ENCODE data around the gene PSMG3.
A peak's percentile ranks its signal among the peaks of the same experiment; 100 is the strongest.

DNA sequence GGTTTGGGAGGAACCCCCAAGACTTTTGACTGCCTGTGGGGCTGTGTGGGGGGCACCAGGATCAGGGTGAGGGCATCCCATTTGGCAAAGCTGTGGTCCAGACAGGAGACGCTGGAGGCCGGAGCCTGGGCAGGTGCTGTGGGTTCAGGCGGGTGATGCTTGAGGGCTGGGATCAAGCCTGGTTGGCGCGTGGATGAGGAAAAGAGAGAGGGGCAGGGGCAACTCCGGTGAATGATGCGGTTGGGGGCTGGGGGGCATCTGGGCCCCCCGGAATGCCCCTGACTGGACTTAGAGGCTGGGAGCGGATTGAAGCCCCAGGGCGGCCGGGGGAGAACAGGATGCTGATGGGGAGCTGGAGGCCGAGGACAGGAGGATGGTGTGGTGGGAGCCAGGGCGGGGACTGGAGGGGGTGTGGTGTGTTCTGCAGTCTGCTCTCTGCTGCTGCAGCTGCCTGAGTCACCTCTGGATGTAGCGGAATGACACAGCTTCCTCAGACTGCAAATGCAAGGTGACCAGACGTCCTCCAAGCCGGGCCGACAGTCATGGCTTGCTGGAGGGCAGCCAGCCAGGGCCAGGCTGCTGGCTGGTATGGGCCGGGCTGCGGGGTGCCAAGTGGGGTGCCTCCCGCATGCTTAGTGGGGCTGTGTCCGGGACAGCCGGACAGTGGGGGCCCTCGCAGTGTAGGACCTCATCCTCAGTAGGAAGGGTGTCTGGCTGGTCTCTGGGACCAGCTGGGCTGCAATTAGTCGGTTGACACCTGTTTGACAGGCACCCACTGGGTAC lies 36.1 kb downstream of the PSMG3 start:
- TF ChIP-seq, protein P1, sequence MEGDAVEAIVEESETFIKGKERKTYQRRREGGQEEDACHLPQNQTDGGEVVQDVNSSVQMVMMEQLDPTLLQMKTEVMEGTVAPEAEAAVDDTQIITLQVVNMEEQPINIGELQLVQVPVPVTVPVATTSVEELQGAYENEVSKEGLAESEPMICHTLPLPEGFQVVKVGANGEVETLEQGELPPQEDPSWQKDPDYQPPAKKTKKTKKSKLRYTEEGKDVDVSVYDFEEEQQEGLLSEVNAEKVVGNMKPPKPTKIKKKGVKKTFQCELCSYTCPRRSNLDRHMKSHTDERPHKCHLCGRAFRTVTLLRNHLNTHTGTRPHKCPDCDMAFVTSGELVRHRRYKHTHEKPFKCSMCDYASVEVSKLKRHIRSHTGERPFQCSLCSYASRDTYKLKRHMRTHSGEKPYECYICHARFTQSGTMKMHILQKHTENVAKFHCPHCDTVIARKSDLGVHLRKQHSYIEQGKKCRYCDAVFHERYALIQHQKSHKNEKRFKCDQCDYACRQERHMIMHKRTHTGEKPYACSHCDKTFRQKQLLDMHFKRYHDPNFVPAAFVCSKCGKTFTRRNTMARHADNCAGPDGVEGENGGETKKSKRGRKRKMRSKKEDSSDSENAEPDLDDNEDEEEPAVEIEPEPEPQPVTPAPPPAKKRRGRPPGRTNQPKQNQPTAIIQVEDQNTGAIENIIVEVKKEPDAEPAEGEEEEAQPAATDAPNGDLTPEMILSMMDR (IDR thresholded peaks at IDR 0.05) = no peak
- peak; percentile 26 for TF ChIP-seq POLR2A (IDR thresholded peaks at IDR 0.05)

Measured in prostate gland (tissue), 2 donors.